SU-DHL-6 (cell line): ENCODE results near the gene CCNL1.

Experiments
- H2AFZ ChIP-seq: fragments of 200-600 bp; sonication (generic); 2 replicates; pipeline ENCODE4 v1.6.1; 2014; ENCODE audit warnings: low read depth, mild to moderate bottlenecking, moderate library complexity, mixed read lengths, antibody characterized with exemption, low read length; ENCODE audit not compliant: severe bottlenecking
- H3F3A ChIP-seq: fragments of 200-600 bp; shearing (Covaris generic); 2 replicates; pipeline ENCODE4 v1.6.0; 2016; ENCODE audit warnings: antibody characterized with exemption, mild to moderate bottlenecking; ENCODE audit not compliant: insufficient read depth
- H3K27ac ChIP-seq: fragments of 200-600 bp; sonication (generic); 2 replicates; pipeline ENCODE4 v1.5.1; 2016; ENCODE audit warnings: low read depth, mild to moderate bottlenecking, low read length, moderate library complexity, mixed read lengths
- H3K27me3 ChIP-seq: fragments of 200-600 bp; sonication (generic), shearing (Covaris generic); 2 replicates; pipeline ENCODE4 v1.6.0; 2014; ENCODE audit warnings: mild to moderate bottlenecking, low read length
- H3K36me3 ChIP-seq: fragments of 200-600 bp; sonication (generic); 2 replicates; pipeline ENCODE4 v1.6.1; 2014; ENCODE audit warnings: mild to moderate bottlenecking, low read length, mixed read lengths
- H3K4me2 ChIP-seq: fragments of 300-600, 200-600 bp; shearing (Covaris generic), sonication (generic); 2 replicates; pipeline ENCODE4 v1.6.0; 2014; ENCODE audit warnings: low read length, low read depth, mild to moderate bottlenecking; ENCODE audit not compliant: poor library complexity, severe bottlenecking
- H3K4me3 ChIP-seq: fragments of 200-600 bp; sonication (generic); 2 replicates; pipeline ENCODE4 v1.5.1; 2014; ENCODE audit warnings: antibody characterized with exemption, low read length, mild to moderate bottlenecking, mixed read lengths; ENCODE audit not compliant: insufficient read depth, poor library complexity, severe bottlenecking
- H3K79me2 ChIP-seq: fragments of 200-600 bp; sonication (generic); 2 replicates; pipeline ENCODE4 v1.6.1; 2014; ENCODE audit warnings: mild to moderate bottlenecking, low read length, moderate library complexity; ENCODE audit not compliant: insufficient read depth
- H3K9ac ChIP-seq: fragments of 200-600 bp; sonication (generic); 2 replicates; pipeline ENCODE4 v1.7.0; 2014; ENCODE audit warnings: mild to moderate bottlenecking, low read length
- H3K9me2 ChIP-seq: fragments of 200-600 bp; sonication (generic); replicated peaks from 2 replicates; pipeline ENCODE4 v1.6.1; 2014; ENCODE audit warnings: low read length; ENCODE audit not compliant: insufficient read depth
- H3K9me3 ChIP-seq: fragments of 200-600 bp; sonication (generic); 2 replicates; pipeline ENCODE4 v1.6.1; 2014; ENCODE audit warnings: low read length, mixed read lengths; ENCODE audit not compliant: insufficient read depth
- H4K20me1 ChIP-seq: fragments of 200-600 bp; sonication (generic); 2 replicates; pipeline ENCODE4 v1.6.1; 2014; ENCODE audit warnings: low read depth, mild to moderate bottlenecking, antibody characterized with exemption, low read length, moderate library complexity, mixed read lengths
- EZH2phosphoT487 ChIP-seq: fragments of 200-600 bp; sonication (generic), shearing (Covaris generic); conservative IDR thresholded peaks from 2 replicates; pipeline ENCODE4 v1.6.1; 2018; ENCODE audit warnings: mild to moderate bottlenecking, antibody characterized with exemption, low read length, moderate library complexity, mixed read lengths
- TF ChIP-seq, protein P1 (sequence below): fragments of 200-600 bp; sonication (generic); IDR thresholded peaks from one replicate; pipeline ENCODE4 v1.5.1; 2017; ENCODE audit warnings: antibody characterized with exemption, mild to moderate bottlenecking, low read length, moderate library complexity; ENCODE audit not compliant: insufficient read depth, poor library complexity, severe bottlenecking

CCNL1 gene

DNA sequence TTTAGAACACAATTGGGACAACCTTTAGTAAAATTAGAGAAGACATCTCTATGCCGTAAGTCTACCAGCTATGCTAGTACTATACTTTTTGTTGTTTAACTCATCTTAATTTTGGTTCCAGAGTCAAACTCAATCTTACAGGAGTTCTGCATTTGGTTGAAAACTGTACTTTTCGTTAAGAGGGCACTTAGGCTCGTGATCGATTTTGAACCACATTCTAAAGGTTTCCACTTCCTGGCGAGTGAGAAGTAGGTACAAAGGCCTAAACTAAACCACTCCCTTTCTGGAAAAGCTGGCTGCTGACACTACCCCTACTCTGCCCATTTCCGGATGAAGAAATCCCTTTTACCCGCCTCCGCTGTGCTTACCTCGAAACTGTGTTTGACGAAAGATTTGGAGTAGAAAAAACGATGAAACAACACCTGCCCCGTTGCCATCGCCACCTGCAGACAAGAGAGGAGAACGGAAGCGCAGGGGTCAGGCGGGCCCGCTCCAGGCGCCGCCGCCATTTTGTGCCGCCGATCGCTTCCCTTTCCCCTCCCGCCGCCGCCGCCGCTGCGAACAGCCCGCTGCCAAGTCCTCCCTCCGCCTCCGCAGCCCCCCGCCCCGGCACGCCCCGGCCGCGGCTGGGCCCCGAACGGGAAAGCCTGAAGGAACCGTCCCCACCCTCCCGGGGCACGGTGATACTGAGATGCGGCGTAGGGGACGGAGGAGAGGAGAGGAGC, 748 bp downstream of the CCNL1 start:
- H3K9me2 ChIP-seq = no peaks in the 10 kb centered on the region
- H3K4me2 ChIP-seq = peak overlapping the region; percentile 85
- H2AFZ ChIP-seq = no peak overlapping the region
- peak overlapping the region; percentile 94 for H3K9ac ChIP-seq
- H3K27me3 ChIP-seq = no peaks in the 10 kb centered on the region
- H3K9me3 ChIP-seq = no peaks in the 10 kb centered on the region
- H3K36me3 ChIP-seq = peaks cover 50% of the 10 kb centered on the region
- TF ChIP-seq EZH2phosphoT487 = no peak
- TF ChIP-seq, protein P1, sequence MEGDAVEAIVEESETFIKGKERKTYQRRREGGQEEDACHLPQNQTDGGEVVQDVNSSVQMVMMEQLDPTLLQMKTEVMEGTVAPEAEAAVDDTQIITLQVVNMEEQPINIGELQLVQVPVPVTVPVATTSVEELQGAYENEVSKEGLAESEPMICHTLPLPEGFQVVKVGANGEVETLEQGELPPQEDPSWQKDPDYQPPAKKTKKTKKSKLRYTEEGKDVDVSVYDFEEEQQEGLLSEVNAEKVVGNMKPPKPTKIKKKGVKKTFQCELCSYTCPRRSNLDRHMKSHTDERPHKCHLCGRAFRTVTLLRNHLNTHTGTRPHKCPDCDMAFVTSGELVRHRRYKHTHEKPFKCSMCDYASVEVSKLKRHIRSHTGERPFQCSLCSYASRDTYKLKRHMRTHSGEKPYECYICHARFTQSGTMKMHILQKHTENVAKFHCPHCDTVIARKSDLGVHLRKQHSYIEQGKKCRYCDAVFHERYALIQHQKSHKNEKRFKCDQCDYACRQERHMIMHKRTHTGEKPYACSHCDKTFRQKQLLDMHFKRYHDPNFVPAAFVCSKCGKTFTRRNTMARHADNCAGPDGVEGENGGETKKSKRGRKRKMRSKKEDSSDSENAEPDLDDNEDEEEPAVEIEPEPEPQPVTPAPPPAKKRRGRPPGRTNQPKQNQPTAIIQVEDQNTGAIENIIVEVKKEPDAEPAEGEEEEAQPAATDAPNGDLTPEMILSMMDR = peak; percentile 9
- H3K27ac ChIP-seq = peak overlapping the region; percentile 83
- peaks cover 62% of the 10 kb centered on the region for H3K79me2 ChIP-seq
- H3K4me3 ChIP-seq = peak overlapping the region; percentile 76
- peaks cover 50% of the 10 kb centered on the region for H4K20me1 ChIP-seq
- H3F3A ChIP-seq = peaks cover 33% of the 10 kb centered on the region

DNA sequence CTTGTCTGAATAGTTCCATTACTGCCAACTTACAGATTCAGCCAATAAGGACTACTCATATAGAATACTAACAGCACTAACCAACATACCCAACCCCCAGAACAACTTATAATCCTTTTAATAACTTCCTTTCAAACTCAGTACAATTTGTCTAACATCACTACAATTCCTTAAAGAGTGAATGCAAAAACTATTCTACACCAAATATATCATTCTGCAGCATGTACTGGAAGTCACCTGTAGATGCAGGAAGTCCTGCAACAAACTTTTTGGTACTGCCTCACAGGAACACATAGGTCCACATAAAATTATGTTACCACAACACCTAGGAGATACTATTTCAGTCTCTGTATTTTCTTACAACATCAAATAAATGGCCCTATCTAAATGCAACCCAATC, 2.1 kb downstream of the CCNL1 start:
- Histone ChIP-seq H3K9ac (peak overlapping the region; percentile 94; the same call in 1 of the 2 replicates), H2AFZ (no peak overlapping the region), H3K4me3 (peak overlapping the region; percentile 76), H4K20me1 (peaks cover 62% of the 10 kb centered on the region), H3F3A (peaks cover 39% of the 10 kb centered on the region), H3K27ac (no peak overlapping the region), H3K27me3 (no peaks in the 10 kb centered on the region), H3K9me3 (no peaks in the 10 kb centered on the region), H3K79me2 (peaks cover 76% of the 10 kb centered on the region), H3K9me2 (no peaks in the 10 kb centered on the region), H3K4me2 (peak overlapping the region; percentile 85), H3K36me3 (peaks cover 64% of the 10 kb centered on the region)
- no peak for TF ChIP-seq EZH2phosphoT487
- TF ChIP-seq, protein P1 = no peak

DNA sequence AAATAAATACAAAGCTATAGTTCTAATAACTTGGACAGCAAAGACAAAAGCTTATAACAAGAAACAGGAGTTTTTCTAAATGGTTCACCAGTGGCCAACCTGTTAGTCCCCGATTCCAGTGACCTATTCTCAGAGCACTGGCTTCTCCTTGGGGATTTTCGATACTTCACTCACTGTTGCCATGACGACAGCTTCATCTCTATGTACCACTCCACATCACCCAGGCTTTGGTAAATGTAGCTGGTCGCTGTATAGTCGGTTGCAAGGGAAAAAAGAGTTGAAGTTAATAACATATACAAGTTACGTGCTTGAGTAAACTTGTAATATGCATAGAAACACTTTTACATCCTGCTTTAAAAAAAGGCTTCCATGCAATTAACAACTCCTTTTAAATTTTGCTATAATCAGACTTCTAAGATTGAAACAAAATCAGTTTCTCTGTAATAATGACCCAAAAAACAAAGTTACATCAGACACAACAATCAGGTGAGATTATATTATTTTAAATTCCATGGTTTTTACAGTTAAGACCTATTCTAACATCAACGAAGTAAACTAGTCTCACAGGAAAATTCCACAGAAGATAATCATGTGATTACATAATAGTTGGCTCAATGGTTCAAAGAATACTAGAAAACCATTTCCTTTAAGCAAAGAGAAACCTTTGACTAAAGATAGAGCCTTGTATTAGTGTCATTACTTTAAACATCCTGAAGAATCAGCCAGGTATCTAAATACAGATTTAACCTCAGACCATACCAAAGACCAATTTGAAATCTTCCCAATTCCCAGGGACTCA, 2.9 kb downstream of the CCNL1 start:
- no peak for TF ChIP-seq EZH2phosphoT487
- TF ChIP-seq, protein P1 = no peak
- Histone ChIP-seq H3K27me3 (no peaks in the 10 kb centered on the region), H3F3A (peaks cover 47% of the 10 kb centered on the region), H3K79me2 (peaks cover 84% of the 10 kb centered on the region), H3K36me3 (peaks cover 72% of the 10 kb centered on the region), H3K27ac (no peak overlapping the region), H3K9me2 (no peaks in the 10 kb centered on the region), H4K20me1 (peaks cover 69% of the 10 kb centered on the region), H3K9ac (0 out of 2 replicates have a peak overlapping the region, but pooled peaks have one; percentile 94), H2AFZ (no peak overlapping the region), H3K9me3 (no peaks in the 10 kb centered on the region), H3K4me2 (peak overlapping the region; percentile 85), H3K4me3 (peak overlapping the region; percentile 76)
